GM15510 (cell line): ENCODE measurements around the gene TNS4.

ENCODE experiments used
- POLR2A ChIP-seq: IDR thresholded peaks from 3 replicates; pipeline ENCODE4 v1.6.1; 2011; ENCODE audit warnings: borderline replicate concordance; ENCODE audit not compliant: insufficient read length; ENCODE audit errors: extremely low read depth

TNS4 gene

GRCh38 chr17:40501499-40501911 is at the start of gene TNS4:
Gene TNS4 (minus strand): TSS chr17:40501623. CDS start chr17:40496425, 5,198 bp downstream.
- no peak for TF ChIP-seq POLR2A

- TF ChIP-seq POLR2A, result no peak
These were observed 49.2 kb upstream of the TNS4 start for GRCh38 chr17:40550608-40551007.

- TF ChIP-seq POLR2A, result no peak
These were observed 47.7 kb upstream of the TNS4 start for GRCh38 chr17:40548982-40549685.

- no peak for TF ChIP-seq POLR2A
These were observed 47.1 kb upstream of the TNS4 start for GRCh38 chr17:40548491-40548981.

GRCh38 chr17:40547785-40548478 is 46.5 kb upstream of the TNS4 start:
- no peak for TF ChIP-seq POLR2A

GRCh38 chr17:40547079-40547784 is 45.8 kb upstream of the TNS4 start:
- TF ChIP-seq POLR2A, result no peak

- TF ChIP-seq POLR2A, result no peak
These were observed 44.2 kb upstream of the TNS4 start for GRCh38 chr17:40545660-40546059.

GRCh38 chr17:40542558-40543411 is 41.4 kb upstream of the TNS4 start:
- TF ChIP-seq POLR2A, result no peak

- no peak for TF ChIP-seq POLR2A
These were observed 40.6 kb upstream of the TNS4 start for GRCh38 chr17:40541873-40542557.

GRCh38 chr17:40541060-40541872 is 39.8 kb upstream of the TNS4 start:
- no peak for TF ChIP-seq POLR2A

- no peak for TF ChIP-seq POLR2A
These were observed 39.0 kb upstream of the TNS4 start for GRCh38 chr17:40540448-40540847.

GRCh38 chr17:40539711-40540411 is 38.4 kb upstream of the TNS4 start:
- TF ChIP-seq POLR2A, result no peak
